HG03575 (cell line): ENCODE data around the gene HDAC4.

Experiments
- ATAC-seq: cut with Tn5 transposase; IDR thresholded peaks from one replicate; pipeline ENCODE4 v1.9.1; 2021; ENCODE audit not compliant: unreplicated experiment, insufficient number of reproducible peaks, low FRiP score; ENCODE audit errors: extremely low read depth

The HDAC4 gene

GRCh38 chr2:239318790-239319661, 81.8 kb downstream of the HDAC4 start:
- no peak for ATAC-seq

- ATAC-seq = no peak
These were observed 82.6 kb downstream of the HDAC4 start for GRCh38 chr2:239318151-239318611.

GRCh38 chr2:239316562-239317465, 84.0 kb downstream of the HDAC4 start:
- no peak for ATAC-seq

- ATAC-seq = no peak
These were observed 85.5 kb downstream of the HDAC4 start for GRCh38 chr2:239315308-239315707.

- ATAC-seq = no peak
These were observed 87.0 kb downstream of the HDAC4 start for GRCh38 chr2:239313776-239314175.

GRCh38 chr2:239312741-239313667, 87.8 kb downstream of the HDAC4 start:
- ATAC-seq = no peak

- ATAC-seq = no peak
These were observed 88.7 kb downstream of the HDAC4 start for GRCh38 chr2:239312081-239312511.

- no peak for ATAC-seq
These were observed 89.4 kb downstream of the HDAC4 start for GRCh38 chr2:239311132-239312040.

- no peak for ATAC-seq
These were observed 90.3 kb downstream of the HDAC4 start for GRCh38 chr2:239310401-239311061.

- no peak for ATAC-seq
These were observed 91.2 kb downstream of the HDAC4 start for GRCh38 chr2:239309398-239310245.

- ATAC-seq = no peak
These were observed 92.0 kb downstream of the HDAC4 start for GRCh38 chr2:239308661-239309397.

- ATAC-seq = no peak
These were observed 92.8 kb downstream of the HDAC4 start for GRCh38 chr2:239307921-239308613.

- no peak for ATAC-seq
These were observed 93.6 kb downstream of the HDAC4 start for GRCh38 chr2:239307221-239307569.

- no peak for ATAC-seq
These were observed 94.3 kb downstream of the HDAC4 start for GRCh38 chr2:239306274-239307220.
